Bronchial epithelial cell (primary cell): ENCODE measurements around the gene COL28A1. TPM values are rescaled to one million over a fixed set of nuclear protein-coding genes. Genes with fewer than 3 reads are reported as not detected.

Experiments
- DNase-seq: peaks from one replicate; pipeline ENCODE4 v3.0.0-alpha.2; 2010; ENCODE audit warnings: low read depth
- FAIRE-seq: peaks from 2 replicates; lab custom pipeline; 2011; peaks lifted over from hg19 to GRCh38; lab: Jason Lieb, UNC
- H3K27me3 ChIP-seq: 2 replicates; pipeline ENCODE4 v1.5.1; 2011; ENCODE audit warnings: low read length; ENCODE audit not compliant: control insufficient read depth, insufficient read depth
- H3K36me3 ChIP-seq: 2 replicates; pipeline ENCODE4 v1.5.1; 2011; ENCODE audit warnings: low read length; ENCODE audit not compliant: control insufficient read depth, insufficient read depth
- H3K4me3 ChIP-seq: 2 replicates; pipeline ENCODE4 v1.5.1; 2011; ENCODE audit warnings: mild to moderate bottlenecking, low read depth, low read length, control low read depth
- total RNA-seq: library from RNA; depleted of rRNA; stranded (reverse); fragments of >200 nt; gene quantifications from 2 replicates; pipeline ENCODE4 v1.2.1, GENCODE V29; 2014
- TF ChIP-seq, protein P1 (sequence below): IDR thresholded peaks from 2 replicates; pipeline ENCODE4 v1.5.1; 2011; ENCODE audit warnings: mild to moderate bottlenecking, moderate library complexity, low read length, control low read depth, inconsistent platforms; ENCODE audit not compliant: insufficient read depth, severe bottlenecking

The COL28A1 gene
- total RNA-seq, 1 donor from 2014 or later, result not detected

DNA sequence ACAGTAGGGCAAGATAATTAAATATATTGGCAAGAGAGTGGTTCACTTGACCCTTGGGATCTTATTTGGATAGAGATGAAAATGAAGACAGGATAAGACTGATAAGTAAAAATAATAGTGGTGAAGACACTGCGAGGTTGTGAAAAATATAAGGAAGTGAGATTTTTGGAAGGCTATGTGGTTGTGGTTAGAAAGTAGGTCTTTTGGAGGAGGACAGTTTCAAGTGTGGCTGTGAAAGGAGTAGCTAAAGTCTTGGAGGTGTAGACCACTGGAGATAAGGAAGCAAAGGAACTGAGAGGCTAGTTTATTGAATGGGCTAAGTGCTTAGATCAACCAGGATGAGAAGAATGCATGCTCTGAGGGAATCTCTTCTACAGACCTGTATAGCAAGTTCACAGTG lies 42.2 kb upstream of the COL28A1 start:
- TF ChIP-seq, protein P1, sequence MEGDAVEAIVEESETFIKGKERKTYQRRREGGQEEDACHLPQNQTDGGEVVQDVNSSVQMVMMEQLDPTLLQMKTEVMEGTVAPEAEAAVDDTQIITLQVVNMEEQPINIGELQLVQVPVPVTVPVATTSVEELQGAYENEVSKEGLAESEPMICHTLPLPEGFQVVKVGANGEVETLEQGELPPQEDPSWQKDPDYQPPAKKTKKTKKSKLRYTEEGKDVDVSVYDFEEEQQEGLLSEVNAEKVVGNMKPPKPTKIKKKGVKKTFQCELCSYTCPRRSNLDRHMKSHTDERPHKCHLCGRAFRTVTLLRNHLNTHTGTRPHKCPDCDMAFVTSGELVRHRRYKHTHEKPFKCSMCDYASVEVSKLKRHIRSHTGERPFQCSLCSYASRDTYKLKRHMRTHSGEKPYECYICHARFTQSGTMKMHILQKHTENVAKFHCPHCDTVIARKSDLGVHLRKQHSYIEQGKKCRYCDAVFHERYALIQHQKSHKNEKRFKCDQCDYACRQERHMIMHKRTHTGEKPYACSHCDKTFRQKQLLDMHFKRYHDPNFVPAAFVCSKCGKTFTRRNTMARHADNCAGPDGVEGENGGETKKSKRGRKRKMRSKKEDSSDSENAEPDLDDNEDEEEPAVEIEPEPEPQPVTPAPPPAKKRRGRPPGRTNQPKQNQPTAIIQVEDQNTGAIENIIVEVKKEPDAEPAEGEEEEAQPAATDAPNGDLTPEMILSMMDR, result no peak
- no peak for DNase-seq
- no peak overlapping the region for H3K4me3 ChIP-seq
- no peak for FAIRE-seq
- no peaks in the 10 kb centered on the region for H3K27me3 ChIP-seq
- H3K36me3 ChIP-seq, result no peaks in the 10 kb centered on the region

DNA sequence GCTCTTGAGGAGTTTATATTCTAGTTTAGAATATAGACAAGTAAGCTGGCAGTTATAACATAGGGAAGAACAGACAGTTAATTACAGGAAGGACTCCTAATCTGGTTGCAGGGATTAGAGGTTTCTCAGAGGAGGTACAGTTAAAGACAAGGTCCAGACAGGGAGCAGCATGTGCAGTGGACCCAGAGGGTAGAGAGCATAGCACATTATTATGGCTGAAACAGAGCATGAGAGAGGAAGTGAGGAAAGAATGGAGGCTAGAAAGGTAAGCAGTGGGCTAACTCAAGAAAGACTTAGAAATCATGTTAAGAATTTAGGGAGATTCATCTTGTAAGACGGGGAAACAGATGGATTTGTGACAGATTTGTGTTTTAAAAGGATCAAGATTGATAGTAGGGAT lies 40.7 kb upstream of the COL28A1 start:
- DNase-seq, result no peak
- TF ChIP-seq, protein P1, result no peak
- no peak for FAIRE-seq
- Histone ChIP-seq H3K4me3 (no peak overlapping the region), H3K36me3 (no peaks in the 10 kb centered on the region), H3K27me3 (no peaks in the 10 kb centered on the region)

DNA sequence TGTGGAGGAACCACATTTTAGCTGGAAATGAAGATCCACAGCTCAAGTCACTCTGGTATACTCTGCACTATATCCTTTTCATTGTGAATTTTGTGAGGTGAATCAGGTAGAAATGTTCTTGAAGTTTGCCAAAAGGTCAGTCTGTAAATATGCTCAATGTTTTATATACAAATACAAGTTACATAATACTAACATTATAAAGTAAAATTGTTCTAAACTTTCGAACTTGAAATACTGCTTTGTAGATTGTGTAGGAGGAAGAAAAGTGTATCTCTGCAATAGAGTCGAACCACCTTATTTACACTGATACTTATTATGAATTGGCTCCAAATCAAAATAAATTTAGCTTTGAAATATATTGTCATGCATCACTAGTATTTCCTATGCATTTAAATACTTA lies 38.0 kb upstream of the COL28A1 start:
- DNase-seq (no peak), FAIRE-seq (no peak)
- TF ChIP-seq, protein P1, result no peak
- Histone ChIP-seq H3K27me3 (no peaks in the 10 kb centered on the region), H3K36me3 (no peaks in the 10 kb centered on the region), H3K4me3 (no peak overlapping the region)

DNA sequence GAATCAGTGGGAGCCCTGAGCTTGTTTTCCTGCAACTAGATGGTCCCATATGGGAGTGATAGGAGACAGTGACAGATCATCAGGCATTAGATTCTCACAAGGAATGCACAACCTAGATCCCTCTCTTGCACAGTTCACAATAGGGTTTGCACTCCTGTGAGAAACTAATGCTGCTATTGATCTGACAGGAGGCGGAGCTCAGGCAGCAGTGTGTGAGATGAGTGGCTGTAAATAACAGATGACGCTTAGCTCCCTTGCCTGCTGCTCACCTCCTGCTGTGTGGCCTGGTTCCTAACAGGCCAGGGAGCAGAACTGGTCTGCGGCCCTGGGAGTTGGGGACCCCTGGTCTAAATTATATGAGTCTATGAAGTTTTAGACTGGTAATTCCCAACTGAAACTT lies 34.9 kb upstream of the COL28A1 start:
- TF ChIP-seq, protein P1, result no peak
- DNase-seq, result no peak
- Histone ChIP-seq H3K4me3 (no peak overlapping the region), H3K36me3 (no peaks in the 10 kb centered on the region), H3K27me3 (no peaks in the 10 kb centered on the region)
- no peak for FAIRE-seq

DNA sequence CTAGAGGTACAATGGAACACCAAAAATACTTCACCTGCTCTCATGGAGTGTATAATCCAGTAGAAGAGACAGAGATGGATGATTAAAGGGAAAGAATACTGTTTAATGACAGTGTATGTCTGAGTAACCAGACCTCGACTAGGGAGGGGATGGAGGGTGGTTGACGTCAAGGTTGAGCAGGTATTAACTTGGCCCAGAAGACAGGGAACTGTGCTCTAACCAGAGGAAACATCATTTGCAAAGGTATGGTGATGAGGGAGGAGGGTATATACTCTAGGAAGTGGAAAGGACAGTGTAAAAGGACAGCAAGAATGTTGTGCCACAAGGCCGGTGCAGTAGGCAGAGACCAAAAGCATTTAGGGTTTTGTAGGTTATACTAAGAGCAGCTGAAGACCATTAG lies 33.9 kb upstream of the COL28A1 start:
- FAIRE-seq (no peak), DNase-seq (peak; percentile 35)
- TF ChIP-seq, protein P1, result no peak
- H3K27me3 ChIP-seq, result no peaks in the 10 kb centered on the region
- no peaks in the 10 kb centered on the region for H3K36me3 ChIP-seq
- H3K4me3 ChIP-seq, result no peak overlapping the region

DNA sequence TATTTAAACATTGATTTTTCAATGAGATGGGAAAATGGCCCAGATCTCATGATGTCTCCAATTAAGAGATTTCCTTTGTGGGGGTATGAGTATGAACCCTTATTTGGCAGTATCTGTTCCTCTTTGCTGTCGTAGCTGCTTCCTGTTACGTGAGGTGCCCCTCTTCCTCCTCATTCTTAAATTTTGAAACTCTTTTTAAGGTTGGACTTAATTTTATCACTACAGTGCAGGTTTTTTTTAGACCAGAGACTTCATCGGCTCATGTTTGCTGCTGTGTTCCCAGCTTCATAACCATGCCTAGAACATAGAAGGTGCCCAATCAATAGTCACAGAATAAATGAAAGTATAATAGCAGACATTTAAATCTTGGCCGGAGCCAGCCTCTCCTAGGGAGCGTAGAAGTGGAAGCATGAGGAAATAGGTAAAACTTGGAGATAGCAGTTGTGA lies 33.4 kb upstream of the COL28A1 start:
- Histone ChIP-seq H3K4me3 (no peak overlapping the region), H3K27me3 (no peaks in the 10 kb centered on the region), H3K36me3 (no peaks in the 10 kb centered on the region)
- TF ChIP-seq, protein P1, result no peak
- FAIRE-seq (no peak), DNase-seq (no peak)
